Omental fat pad (tissue), 4 donors: ENCODE results near the gene BRPF3. TPM values are rescaled to one million over a fixed set of nuclear protein-coding genes. Genes with fewer than 3 reads are reported as not detected.

Source experiments
- ATAC-seq: fragments of 150-250 bp; one replicate; pipeline ENCODE4 v1.9.1; 2016; ENCODE audit warnings: mild to moderate bottlenecking, moderate library complexity; ENCODE audit not compliant: low FRiP score
- DNase-seq: peaks from one replicate; pipeline ENCODE4 v3.0.0-alpha.2; 2019; ENCODE audit warnings: low spot score
- total RNA-seq, 4 donors: library from RNA; depleted of rRNA; stranded (reverse); fragments of >200 nt; gene quantifications; one replicate each; pipeline ENCODE4 v1.1.0, GENCODE V29; 2016
- TF ChIP-seq, protein P1 (sequence below), 3 donors: fragments of 450-650 bp; IDR thresholded peaks; one replicate each; pipeline ENCODE4 v1.5.1; 2016 to 2017; ENCODE audit warnings: antibody characterized with exemption in 3 of 3, mild to moderate bottlenecking in 3 of 3, moderate library complexity in 2 of 3

The BRPF3 gene
- total RNA-seq, 4 donors from 2014 or later = 15.8 to 32.1 (median 24.1) TPM

DNA sequence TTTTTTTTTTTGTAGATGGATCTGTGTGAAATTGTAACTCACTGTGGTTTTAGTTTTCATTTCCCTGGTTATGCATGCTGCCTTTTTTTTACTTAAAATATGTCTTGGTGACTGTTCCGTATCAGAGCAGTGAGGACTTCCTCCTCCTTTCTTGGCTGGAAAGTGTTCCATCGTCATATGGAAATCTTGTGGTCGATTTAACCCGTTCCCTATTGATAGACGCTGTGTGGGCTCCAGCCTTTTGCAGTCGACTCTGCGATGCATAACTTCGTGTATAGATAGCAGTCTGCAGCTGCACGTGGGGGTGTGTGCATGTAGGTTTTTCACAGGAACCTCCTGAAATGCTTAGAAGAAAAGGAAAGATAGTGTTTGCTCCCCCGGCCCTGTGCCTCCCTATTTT, 45.2 kb downstream of the BRPF3 start:
- no peak for ATAC-seq
- TF ChIP-seq, protein P1, sequence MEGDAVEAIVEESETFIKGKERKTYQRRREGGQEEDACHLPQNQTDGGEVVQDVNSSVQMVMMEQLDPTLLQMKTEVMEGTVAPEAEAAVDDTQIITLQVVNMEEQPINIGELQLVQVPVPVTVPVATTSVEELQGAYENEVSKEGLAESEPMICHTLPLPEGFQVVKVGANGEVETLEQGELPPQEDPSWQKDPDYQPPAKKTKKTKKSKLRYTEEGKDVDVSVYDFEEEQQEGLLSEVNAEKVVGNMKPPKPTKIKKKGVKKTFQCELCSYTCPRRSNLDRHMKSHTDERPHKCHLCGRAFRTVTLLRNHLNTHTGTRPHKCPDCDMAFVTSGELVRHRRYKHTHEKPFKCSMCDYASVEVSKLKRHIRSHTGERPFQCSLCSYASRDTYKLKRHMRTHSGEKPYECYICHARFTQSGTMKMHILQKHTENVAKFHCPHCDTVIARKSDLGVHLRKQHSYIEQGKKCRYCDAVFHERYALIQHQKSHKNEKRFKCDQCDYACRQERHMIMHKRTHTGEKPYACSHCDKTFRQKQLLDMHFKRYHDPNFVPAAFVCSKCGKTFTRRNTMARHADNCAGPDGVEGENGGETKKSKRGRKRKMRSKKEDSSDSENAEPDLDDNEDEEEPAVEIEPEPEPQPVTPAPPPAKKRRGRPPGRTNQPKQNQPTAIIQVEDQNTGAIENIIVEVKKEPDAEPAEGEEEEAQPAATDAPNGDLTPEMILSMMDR (IDR thresholded peaks at IDR 0.05) = no peak
- DNase-seq = no peak

DNA sequence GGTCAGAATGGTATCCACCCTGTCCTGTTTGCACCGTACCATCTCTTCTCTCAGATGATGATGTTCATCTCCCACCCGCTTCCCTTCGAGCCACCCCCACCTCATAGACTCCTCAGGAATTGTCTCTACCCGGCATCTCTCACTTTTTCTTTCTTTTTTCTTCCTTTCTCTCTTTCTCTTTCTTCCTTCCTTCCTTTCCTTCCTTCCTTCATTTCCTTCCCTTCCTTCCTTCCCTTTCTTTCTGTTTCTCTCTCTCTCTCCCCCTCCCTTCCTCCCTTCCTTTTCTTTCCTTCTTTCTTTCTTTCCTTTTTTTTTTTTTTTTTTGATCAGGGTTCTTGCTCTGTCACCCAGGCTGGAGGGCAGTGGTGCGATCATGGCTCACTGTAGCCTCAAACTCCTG, 45.6 kb downstream of the BRPF3 start:
- DNase-seq = no peak
- TF ChIP-seq, protein P1 (IDR thresholded peaks at IDR 0.05) = no peak
- ATAC-seq = no peak

DNA sequence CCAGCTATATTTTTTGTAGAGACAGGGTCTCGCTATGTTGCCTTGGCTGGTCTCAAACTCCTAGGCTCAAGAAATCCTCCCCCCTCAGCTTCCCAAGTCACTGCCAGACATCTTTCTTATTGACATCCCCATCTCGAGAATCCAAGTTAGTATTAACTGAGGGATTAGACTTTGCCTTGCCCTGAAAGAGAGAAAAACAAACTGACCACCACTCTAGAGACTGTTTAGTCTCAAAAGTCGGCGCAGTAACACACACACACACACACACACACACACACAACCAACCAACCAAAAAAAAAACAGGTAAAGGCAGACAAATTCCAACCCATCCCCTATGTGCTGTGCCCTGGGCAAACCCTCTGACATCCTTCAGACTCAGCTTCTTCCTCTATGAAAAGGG, 46.1 kb downstream of the BRPF3 start:
- ATAC-seq = no peak
- DNase-seq = no peak
- TF ChIP-seq, protein P1 (IDR thresholded peaks at IDR 0.05) = no peak

DNA sequence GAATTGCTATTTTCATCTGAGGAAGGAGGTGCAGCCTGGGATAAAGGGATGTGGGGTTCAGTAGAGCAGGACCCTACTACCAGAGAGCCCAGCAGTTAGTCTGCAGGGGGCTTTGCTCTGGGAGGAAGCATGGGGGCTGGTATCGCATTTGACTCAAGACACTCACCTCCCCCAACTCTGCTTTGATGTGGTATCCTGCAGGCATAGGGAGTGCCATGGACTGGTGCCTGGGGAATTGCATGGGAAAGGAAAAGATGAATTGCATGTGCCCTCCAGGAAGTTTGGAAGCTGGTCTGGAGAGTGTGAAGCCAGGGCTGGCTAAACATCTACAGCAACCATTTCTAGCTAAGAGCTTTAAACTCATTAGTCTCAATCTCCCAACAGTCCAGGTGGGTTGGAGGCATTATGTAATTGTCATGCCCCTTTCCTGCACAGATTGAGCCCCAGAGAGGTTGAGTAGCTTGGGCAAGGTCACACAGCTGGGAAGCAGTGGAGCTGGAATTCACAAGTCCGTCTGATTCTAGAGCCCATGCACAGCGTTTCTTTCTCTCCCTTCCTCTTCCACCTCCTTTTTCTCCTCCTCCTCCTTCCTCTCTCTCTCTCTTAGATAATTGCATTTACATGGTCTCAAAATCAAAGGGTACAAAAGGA, 47.1 kb downstream of the BRPF3 start:
- DNase-seq (no peak), ATAC-seq (no peak)
- TF ChIP-seq, protein P1 (IDR thresholded peaks at IDR 0.05) = no peak

DNA sequence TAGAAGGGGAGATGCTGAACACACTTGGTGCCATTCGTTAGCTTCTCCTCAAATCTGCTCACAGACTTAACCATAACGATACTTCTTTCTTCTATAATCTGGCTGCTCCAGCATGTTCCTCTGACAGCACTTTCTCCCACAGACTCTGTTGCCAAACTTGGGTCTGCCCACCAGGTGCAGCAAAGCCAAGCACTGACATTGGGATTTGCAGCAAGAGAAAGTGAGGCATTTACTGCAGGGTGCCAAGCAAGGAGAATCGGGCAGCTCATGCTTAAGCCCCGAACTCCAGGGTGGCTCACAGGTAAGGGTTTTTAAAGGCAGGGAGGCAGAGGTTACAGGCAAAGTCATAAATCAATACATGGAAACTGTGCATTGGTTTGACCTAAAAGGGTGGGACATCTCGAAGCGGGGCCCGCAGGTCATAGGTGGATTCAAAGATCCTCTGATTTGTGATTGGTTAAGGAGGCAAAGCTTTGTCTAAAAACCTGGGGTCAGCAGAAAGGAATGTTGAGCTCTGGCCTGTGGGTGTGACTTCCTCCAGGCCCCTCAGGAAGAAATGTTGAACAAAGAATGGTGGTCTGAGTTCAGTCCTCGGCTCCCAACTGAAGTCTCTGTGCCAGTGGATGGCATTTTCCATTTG, 48.2 kb downstream of the BRPF3 start:
- TF ChIP-seq, protein P1 (IDR thresholded peaks at IDR 0.05) = no peak
- ATAC-seq (no peak), DNase-seq (no peak)

DNA sequence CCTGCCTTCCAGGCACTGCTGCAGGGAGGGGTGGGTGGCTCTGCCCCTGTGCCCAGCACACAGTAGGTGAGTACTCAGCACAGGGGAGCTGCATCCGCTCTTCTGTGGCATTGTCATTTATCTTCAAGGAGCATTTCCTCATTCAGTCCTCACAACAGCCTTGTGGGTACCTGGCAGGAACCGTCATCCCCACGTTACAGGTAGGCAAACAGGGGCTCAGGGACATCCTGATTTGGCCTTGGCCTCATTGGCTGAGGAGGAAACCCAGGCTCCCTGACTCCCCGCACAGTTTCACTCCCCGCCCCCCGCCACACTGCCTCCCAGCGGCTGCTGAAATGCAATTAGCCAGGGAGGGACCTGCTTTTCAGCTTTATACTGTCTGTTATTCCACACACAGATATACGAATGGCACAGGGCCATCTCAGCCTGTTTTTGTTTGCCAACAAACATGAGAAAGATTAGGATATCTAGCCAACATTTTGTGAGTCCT, 49.1 kb downstream of the BRPF3 start:
- TF ChIP-seq, protein P1 (IDR thresholded peaks at IDR 0.05) = no peak
- DNase-seq = no peak
- ATAC-seq = no peak
